ENCODE measurements around the gene ACKR4.

GRCh38 chr3:132622761-132623160 is 25.7 kb downstream of the ACKR4 start:
- TF ChIP-seq, protein P1, sequence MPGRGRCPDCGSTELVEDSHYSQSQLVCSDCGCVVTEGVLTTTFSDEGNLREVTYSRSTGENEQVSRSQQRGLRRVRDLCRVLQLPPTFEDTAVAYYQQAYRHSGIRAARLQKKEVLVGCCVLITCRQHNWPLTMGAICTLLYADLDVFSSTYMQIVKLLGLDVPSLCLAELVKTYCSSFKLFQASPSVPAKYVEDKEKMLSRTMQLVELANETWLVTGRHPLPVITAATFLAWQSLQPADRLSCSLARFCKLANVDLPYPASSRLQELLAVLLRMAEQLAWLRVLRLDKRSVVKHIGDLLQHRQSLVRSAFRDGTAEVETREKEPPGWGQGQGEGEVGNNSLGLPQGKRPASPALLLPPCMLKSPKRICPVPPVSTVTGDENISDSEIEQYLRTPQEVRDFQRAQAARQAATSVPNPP (IDR thresholded peaks at IDR 0.05; ENCODE audit: borderline replicate concordance, insufficient read depth, insufficient read length), result no peak
- no peak for TF ChIP-seq ZBTB33 (CRISPR knock-in tag; IDR thresholded peaks at IDR 0.05)
- TF ChIP-seq, protein P2, sequence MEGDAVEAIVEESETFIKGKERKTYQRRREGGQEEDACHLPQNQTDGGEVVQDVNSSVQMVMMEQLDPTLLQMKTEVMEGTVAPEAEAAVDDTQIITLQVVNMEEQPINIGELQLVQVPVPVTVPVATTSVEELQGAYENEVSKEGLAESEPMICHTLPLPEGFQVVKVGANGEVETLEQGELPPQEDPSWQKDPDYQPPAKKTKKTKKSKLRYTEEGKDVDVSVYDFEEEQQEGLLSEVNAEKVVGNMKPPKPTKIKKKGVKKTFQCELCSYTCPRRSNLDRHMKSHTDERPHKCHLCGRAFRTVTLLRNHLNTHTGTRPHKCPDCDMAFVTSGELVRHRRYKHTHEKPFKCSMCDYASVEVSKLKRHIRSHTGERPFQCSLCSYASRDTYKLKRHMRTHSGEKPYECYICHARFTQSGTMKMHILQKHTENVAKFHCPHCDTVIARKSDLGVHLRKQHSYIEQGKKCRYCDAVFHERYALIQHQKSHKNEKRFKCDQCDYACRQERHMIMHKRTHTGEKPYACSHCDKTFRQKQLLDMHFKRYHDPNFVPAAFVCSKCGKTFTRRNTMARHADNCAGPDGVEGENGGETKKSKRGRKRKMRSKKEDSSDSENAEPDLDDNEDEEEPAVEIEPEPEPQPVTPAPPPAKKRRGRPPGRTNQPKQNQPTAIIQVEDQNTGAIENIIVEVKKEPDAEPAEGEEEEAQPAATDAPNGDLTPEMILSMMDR (IDR thresholded peaks at IDR 0.05 in 2 of 3, conservative IDR thresholded peaks at IDR 0.05 in 1 of 3; ENCODE audit: insufficient read depth in 2 of 3, low read depth in 1 of 3, low read length in 3 of 3), result no peak
- TF ChIP-seq SMARCC2 (IDR thresholded peaks at IDR 0.05; ENCODE audit: low read depth), result no peak
- no peak for TF ChIP-seq RAD21 (CRISPR knock-in tag; conservative IDR thresholded peaks at IDR 0.05 in 1 of 2, IDR thresholded peaks at IDR 0.05 in 1 of 2)
- no peak for TF ChIP-seq FOXO4 (CRISPR knock-in tag; IDR thresholded peaks at IDR 0.05)
- no peak for TF ChIP-seq ZNF121 (CRISPR knock-in tag; conservative IDR thresholded peaks at IDR 0.05)
- no peak for TF ChIP-seq FOXK2 (conservative IDR thresholded peaks at IDR 0.05 in 1 of 2, IDR thresholded peaks at IDR 0.05 in 1 of 2; ENCODE audit: low read depth in 2 of 2)
- no peak for TF ChIP-seq KLF10 (CRISPR knock-in tag; IDR thresholded peaks at IDR 0.05)
- TF ChIP-seq TEAD4 (IDR thresholded peaks at IDR 0.05; ENCODE audit: low read length), result no peak
- no peak for TF ChIP-seq TEAD4 (CRISPR knock-in tag; IDR thresholded peaks at IDR 0.05; ENCODE audit: borderline replicate concordance)
- TF ChIP-seq E2F4 (CRISPR knock-in tag; IDR thresholded peaks at IDR 0.05; ENCODE audit: low read depth), result no peak
- no peak for TF ChIP-seq ESRRB (CRISPR knock-in tag; IDR thresholded peaks at IDR 0.05; ENCODE audit: borderline replicate concordance)
- TF ChIP-seq EGR1 (conservative IDR thresholded peaks at IDR 0.05), result no peak
- TF ChIP-seq, protein P3, sequence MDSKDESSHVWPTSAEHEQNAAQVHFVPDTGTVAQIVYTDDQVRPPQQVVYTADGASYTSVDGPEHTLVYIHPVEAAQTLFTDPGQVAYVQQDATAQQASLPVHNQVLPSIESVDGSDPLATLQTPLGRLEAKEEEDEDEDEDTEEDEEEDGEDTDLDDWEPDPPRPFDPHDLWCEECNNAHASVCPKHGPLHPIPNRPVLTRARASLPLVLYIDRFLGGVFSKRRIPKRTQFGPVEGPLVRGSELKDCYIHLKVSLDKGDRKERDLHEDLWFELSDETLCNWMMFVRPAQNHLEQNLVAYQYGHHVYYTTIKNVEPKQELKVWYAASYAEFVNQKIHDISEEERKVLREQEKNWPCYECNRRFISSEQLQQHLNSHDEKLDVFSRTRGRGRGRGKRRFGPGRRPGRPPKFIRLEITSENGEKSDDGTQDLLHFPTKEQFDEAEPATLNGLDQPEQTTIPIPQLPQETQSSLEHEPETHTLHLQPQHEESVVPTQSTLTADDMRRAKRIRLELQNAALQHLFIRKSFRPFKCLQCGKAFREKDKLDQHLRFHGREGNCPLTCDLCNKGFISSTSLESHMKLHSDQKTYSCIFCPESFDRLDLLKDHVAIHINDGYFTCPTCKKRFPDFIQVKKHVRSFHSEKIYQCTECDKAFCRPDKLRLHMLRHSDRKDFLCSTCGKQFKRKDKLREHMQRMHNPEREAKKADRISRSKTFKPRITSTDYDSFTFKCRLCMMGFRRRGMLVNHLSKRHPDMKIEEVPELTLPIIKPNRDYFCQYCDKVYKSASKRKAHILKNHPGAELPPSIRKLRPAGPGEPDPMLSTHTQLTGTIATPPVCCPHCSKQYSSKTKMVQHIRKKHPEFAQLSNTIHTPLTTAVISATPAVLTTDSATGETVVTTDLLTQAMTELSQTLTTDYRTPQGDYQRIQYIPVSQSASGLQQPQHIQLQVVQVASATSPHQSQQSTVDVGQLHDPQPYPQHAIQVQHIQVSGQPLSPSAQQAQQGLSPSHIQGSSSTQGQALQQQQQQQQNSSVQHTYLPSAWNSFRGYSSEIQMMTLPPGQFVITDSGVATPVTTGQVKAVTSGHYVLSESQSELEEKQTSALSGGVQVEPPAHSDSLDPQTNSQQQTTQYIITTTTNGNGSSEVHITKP (IDR thresholded peaks at IDR 0.05; ENCODE audit: partially characterized antibody), result no peak

All from K562 (cell line).